GM12878 (cell line): Measurements from ENCODE around the gene CNTRL.

ENCODE experiments used
- ATF7 ChIP-seq: fragments of 450-650 bp; IDR thresholded peaks from 2 replicates; pipeline ENCODE4 v1.6.1; 2016; ENCODE audit warnings: low read depth, mild to moderate bottlenecking
- CREB1 ChIP-seq: IDR thresholded peaks from 2 replicates; pipeline ENCODE4 v1.6.1; 2012; ENCODE audit warnings: low read depth, mild to moderate bottlenecking, inconsistent platforms
- CTCF ChIP-seq, 3 experiments: IDR thresholded peaks in 2 of 3; conservative IDR thresholded peaks in 1 of 3; 2 replicates each; pipeline ENCODE4 v1.5.1; 2011; ENCODE audit warnings: low read depth in 3 of 3, low read length in 3 of 3, mild to moderate bottlenecking in 3 of 3, control low read depth in 2 of 3, moderate library complexity in 2 of 3, inconsistent platforms in 1 of 3, mixed read lengths in 1 of 3; ENCODE audit not compliant: control insufficient read depth in 2 of 3, insufficient read depth in 1 of 3; ENCODE audit errors: extremely low read depth in 1 of 3
- ELK1 ChIP-seq: IDR thresholded peaks from 2 replicates; pipeline ENCODE4 v1.6.1; 2012; ENCODE audit warnings: low read depth, low read length, improper control_type of control experiment
- ESRRA ChIP-seq: IDR thresholded peaks from 2 replicates; pipeline ENCODE4 v1.6.1; 2012; ENCODE audit warnings: mild to moderate bottlenecking, low read length, improper control_type of control experiment
- EZH2 ChIP-seq: IDR thresholded peaks from 2 replicates; pipeline ENCODE4 v1.6.1; 2012; ENCODE audit warnings: low read depth, mild to moderate bottlenecking, control low read depth, inconsistent platforms, low read length, borderline replicate concordance; ENCODE audit not compliant: control insufficient read depth
- IRF5 ChIP-seq: fragments of 450-650 bp; IDR thresholded peaks from 2 replicates; pipeline ENCODE4 v1.6.1; 2017; ENCODE audit warnings: borderline replicate concordance
- MYC ChIP-seq: IDR thresholded peaks from 2 replicates; pipeline ENCODE4 v1.6.1; 2011; ENCODE audit warnings: mild to moderate bottlenecking, low read length, moderate library complexity, inconsistent platforms; ENCODE audit not compliant: insufficient read depth, insufficient replicate concordance, insufficient read length, severe bottlenecking
- NFIC ChIP-seq: IDR thresholded peaks from 2 replicates; pipeline ENCODE4 v1.6.1; 2012; ENCODE audit warnings: low read depth, mild to moderate bottlenecking, inconsistent platforms, low read length, moderate library complexity
- RELA ChIP-seq: fragments of 450-650 bp; IDR thresholded peaks from 2 replicates; pipeline ENCODE4 v1.8.0; 2014; ENCODE audit warnings: borderline replicate concordance; ENCODE audit not compliant: partially characterized antibody
- REST ChIP-seq: IDR thresholded peaks from 2 replicates; pipeline ENCODE4 v1.6.1; 2012; ENCODE audit warnings: mild to moderate bottlenecking, low read depth, low read length
- STAT3 ChIP-seq: IDR thresholded peaks from 2 replicates; pipeline ENCODE4 v1.6.1; 2011; ENCODE audit warnings: low read depth, low read length, improper control_type of control experiment
- TF ChIP-seq, protein P1 (sequence below): fragments of 450-650 bp; IDR thresholded peaks from 2 replicates; pipeline ENCODE4 v1.6.1; 2017; ENCODE audit warnings: antibody characterized with exemption, mild to moderate bottlenecking, moderate library complexity

GRCh38 chr9:121138561-121138960 is 63.8 kb downstream of the CNTRL start:
- TF ChIP-seq ELK1 = no peak
- no peak for TF ChIP-seq IRF5
- no peak for TF ChIP-seq STAT3
- no peak for TF ChIP-seq CTCF (IDR thresholded peaks at IDR 0.05 in 2 of 3, conservative IDR thresholded peaks at IDR 0.05 in 1 of 3; ENCODE audit: control insufficient read depth in 2 of 3, extremely low read depth in 1 of 3, insufficient read depth in 1 of 3, low read depth in 3 of 3, low read length in 3 of 3)
- no peak for TF ChIP-seq CREB1
- TF ChIP-seq ATF7 = no peak
- no peak for TF ChIP-seq RELA
- TF ChIP-seq, protein P1, sequence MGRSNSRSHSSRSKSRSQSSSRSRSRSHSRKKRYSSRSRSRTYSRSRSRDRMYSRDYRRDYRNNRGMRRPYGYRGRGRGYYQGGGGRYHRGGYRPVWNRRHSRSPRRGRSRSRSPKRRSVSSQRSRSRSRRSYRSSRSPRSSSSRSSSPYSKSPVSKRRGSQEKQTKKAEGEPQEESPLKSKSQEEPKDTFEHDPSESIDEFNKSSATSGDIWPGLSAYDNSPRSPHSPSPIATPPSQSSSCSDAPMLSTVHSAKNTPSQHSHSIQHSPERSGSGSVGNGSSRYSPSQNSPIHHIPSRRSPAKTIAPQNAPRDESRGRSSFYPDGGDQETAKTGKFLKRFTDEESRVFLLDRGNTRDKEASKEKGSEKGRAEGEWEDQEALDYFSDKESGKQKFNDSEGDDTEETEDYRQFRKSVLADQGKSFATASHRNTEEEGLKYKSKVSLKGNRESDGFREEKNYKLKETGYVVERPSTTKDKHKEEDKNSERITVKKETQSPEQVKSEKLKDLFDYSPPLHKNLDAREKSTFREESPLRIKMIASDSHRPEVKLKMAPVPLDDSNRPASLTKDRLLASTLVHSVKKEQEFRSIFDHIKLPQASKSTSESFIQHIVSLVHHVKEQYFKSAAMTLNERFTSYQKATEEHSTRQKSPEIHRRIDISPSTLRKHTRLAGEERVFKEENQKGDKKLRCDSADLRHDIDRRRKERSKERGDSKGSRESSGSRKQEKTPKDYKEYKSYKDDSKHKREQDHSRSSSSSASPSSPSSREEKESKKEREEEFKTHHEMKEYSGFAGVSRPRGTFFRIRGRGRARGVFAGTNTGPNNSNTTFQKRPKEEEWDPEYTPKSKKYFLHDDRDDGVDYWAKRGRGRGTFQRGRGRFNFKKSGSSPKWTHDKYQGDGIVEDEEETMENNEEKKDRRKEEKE = no peak
- no peak for TF ChIP-seq MYC
- TF ChIP-seq EZH2 = no peak
- TF ChIP-seq NFIC = no peak
- TF ChIP-seq ESRRA = no peak
- no peak for TF ChIP-seq REST
